PFSK-1 (cell line): ENCODE data around the gene RASSF8.

Source experiments
- POLR2AphosphoS5 ChIP-seq: IDR thresholded peaks from 2 replicates; pipeline ENCODE4 v1.6.1; 2012; ENCODE audit warnings: low read depth, mild to moderate bottlenecking, control low read depth, low read length, moderate library complexity
- REST ChIP-seq, 2 experiments: IDR thresholded peaks; 2 replicates each; pipeline versions ENCODE4 v1.6.1 to v1.8.0; 2011 to 2012; ENCODE audit warnings: low read depth in 2 of 2, low read length in 2 of 2, control low read depth in 1 of 2, inconsistent platforms in 1 of 2, mild to moderate bottlenecking in 1 of 2, moderate library complexity in 1 of 2; ENCODE audit not compliant: insufficient read depth in 1 of 2
- SIN3A ChIP-seq: IDR thresholded peaks from 2 replicates; pipeline ENCODE4 v1.6.1; 2012; ENCODE audit warnings: mild to moderate bottlenecking, low read length, moderate library complexity, borderline replicate concordance; ENCODE audit not compliant: insufficient read depth
- TAF1 ChIP-seq: IDR thresholded peaks from 2 replicates; pipeline ENCODE4 v1.6.1; 2012; ENCODE audit warnings: low read length, control low read depth, borderline replicate concordance; ENCODE audit not compliant: insufficient read depth

GRCh38 chr12:26021534-26021933 lies 63.1 kb downstream of the RASSF8 start:
- TF ChIP-seq POLR2AphosphoS5 (no peak), TAF1 (no peak), REST (IDR thresholded peaks at IDR 0.05; ENCODE audit: insufficient read depth in 1 of 2, low read depth in 2 of 2, low read length in 2 of 2) (no peak), SIN3A (no peak)
